ENCODE results near the gene RERE.

Gene RERE

GRCh38 chr1:8348047-8348776 lies 469.2 kb downstream of the RERE start:
- DNase-seq (ENCODE audit: low read depth), result no peak

GRCh38 chr1:8347635-8348034 lies 469.8 kb downstream of the RERE start:
- DNase-seq (ENCODE audit: low read depth), result no peak

GRCh38 chr1:8345621-8346415 lies 471.6 kb downstream of the RERE start:
- DNase-seq (ENCODE audit: low read depth), result no peak

GRCh38 chr1:8344893-8345507 lies 472.4 kb downstream of the RERE start:
- DNase-seq (ENCODE audit: low read depth), result no peak

- DNase-seq (ENCODE audit: low read depth), result peak; percentile 96
Measured at GRCh38 chr1:8343464-8344001, 473.9 kb downstream of the RERE start.

- DNase-seq (ENCODE audit: low read depth), result no peak
Measured at GRCh38 chr1:8343044-8343443, 474.4 kb downstream of the RERE start.

- peak; percentile 18 for DNase-seq (ENCODE audit: low read depth)
Measured at GRCh38 chr1:8342325-8342724, 475.1 kb downstream of the RERE start.

GRCh38 chr1:8340448-8340847 lies 477.0 kb downstream of the RERE start:
- no peak for DNase-seq (ENCODE audit: low read depth)

- no peak for DNase-seq (ENCODE audit: low read depth)
Measured at GRCh38 chr1:8339203-8339600, 478.2 kb downstream of the RERE start.

- no peak for DNase-seq (ENCODE audit: low read depth)
Measured at GRCh38 chr1:8338526-8339202, 478.8 kb downstream of the RERE start.

GRCh38 chr1:8337776-8338525 lies 479.5 kb downstream of the RERE start:
- DNase-seq (ENCODE audit: low read depth), result no peak

GRCh38 chr1:8335246-8335645 lies 482.2 kb downstream of the RERE start:
- no peak for DNase-seq (ENCODE audit: low read depth)

- DNase-seq (ENCODE audit: low read depth), result no peak
Measured at GRCh38 chr1:8334106-8334851, 483.2 kb downstream of the RERE start.

- no peak for DNase-seq (ENCODE audit: low read depth)
Measured at GRCh38 chr1:8333246-8333987, 484.0 kb downstream of the RERE start.

GRCh38 chr1:8332806-8333205 lies 484.6 kb downstream of the RERE start:
- no peak for DNase-seq (ENCODE audit: low read depth)

GRCh38 chr1:8330271-8331125 lies 486.9 kb downstream of the RERE start:
- no peak for DNase-seq (ENCODE audit: low read depth)

- DNase-seq (ENCODE audit: low read depth), result no peak
Measured at GRCh38 chr1:8329858-8330257, 487.6 kb downstream of the RERE start.

- no peak for DNase-seq (ENCODE audit: low read depth)
Measured at GRCh38 chr1:8329439-8329838, 488.0 kb downstream of the RERE start.

GRCh38 chr1:8328271-8328670 lies 489.2 kb downstream of the RERE start:
- DNase-seq (ENCODE audit: low read depth), result no peak
